GM18499 (cell line): ENCODE results near the gene C1QTNF6.

Experiments
- ATAC-seq: cut with Tn5 transposase; IDR thresholded peaks from one replicate; pipeline ENCODE4 v1.9.1; 2021; ENCODE audit warnings: moderate number of reproducible peaks; ENCODE audit not compliant: insufficient read depth, unreplicated experiment

C1QTNF6 gene

DNA sequence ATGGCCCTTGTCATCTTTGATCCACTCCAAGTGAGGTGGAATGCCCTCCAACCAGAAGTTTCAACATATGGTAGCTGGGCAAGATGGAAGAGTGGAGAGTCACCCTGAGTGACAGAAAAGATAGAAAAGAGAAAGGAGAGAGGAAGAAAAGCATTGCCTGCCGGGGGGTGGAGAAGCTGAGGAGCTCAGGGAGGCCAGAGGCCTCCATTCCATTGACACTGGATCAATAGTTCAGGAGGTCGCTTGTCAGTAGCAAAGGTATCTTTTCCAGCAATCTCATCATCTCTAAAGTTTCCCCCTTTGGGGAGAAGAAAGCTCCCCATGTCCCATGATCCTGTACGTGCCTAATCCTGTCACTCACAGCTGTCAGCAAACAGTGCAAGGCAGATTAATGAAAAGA, 6.7 kb upstream of the C1QTNF6 start:
- ATAC-seq = no peak

DNA sequence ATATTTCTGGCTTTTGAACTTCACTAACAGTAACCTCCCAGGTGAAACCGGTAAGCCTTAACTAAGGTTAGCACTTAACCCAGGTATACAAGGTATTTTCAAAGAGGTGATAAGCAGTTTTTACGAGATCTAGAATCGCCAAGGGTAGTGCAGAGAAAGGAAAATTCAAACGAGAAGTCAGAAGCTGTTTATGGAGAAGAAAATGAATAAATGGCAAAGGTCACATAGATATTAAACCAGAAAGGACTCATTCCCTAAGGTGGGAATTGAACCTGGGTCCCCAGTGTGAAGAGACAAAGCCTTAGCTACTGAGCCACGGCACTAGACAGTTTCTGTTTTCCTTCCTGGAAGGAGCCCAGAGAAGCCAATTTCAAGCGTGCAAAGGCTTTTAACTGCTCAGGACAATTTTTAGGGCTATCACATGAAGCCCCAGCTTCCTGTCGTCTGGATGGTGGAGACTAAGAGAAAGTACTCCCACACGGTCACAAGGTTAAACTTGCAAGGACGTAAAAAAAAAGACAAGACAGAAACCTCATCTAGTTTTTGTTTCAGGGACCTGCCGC, 5.7 kb upstream of the C1QTNF6 start:
- no peak for ATAC-seq

DNA sequence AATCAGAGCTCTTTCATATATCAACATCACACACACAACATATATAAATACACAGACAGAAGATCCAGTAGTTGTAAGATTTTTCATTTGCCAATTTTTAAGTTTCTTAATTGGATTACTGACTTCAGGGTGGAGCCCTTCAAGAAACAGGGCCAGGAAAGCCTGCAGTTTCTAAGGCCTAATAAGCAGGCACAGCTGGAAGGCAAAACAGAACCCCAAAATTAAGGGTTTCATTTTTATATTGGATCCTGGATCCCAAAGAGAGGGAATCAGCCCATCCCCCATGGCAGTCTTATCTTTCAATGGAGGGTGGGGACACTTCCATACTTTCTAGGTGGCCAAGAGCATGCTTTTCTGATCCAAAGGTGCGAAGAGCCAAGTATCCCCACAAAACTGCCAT, 4.7 kb upstream of the C1QTNF6 start:
- ATAC-seq = no peak

DNA sequence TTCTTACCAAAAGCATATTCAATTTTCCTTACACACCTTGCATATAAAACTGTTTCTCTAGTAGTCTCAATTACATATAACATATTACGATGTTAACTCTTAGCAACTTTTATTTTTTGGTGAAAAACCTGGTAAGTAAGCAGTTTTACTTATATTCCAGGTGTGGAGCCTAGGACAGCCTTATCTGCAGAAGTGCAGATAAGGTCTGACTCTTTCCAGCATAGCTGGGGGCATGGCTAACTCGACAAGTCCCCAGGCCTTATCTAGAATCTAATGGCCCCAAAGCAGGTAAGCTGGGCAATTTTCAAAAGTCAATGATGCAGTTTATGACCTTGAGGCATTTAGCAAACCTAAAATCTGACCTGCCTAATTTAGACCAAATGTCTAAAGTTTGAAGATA, 4.2 kb upstream of the C1QTNF6 start:
- no peak for ATAC-seq

DNA sequence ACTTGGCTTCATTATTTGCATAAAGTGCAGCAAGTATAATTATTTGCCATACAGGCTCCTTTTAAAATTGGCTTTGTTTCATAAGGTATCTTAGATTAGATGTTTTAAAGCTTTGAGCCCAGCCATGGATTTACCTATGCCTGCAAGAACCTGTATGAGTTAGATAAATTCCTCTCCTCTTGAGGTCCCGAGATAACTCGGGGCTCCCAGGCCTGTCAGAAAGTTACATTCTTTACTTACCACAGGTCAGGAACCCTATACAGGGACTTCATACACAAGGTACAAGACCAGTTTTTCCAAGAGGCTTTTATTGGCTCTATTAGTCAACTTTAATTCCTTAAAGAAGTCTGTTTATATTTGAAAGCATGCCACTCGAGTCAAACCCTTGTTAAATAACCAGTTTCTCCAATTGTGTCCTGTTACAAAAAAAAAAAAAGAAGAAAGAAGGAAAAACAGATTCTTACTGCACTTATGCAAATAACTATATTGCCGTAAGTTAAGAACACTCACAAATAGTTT, 2.3 kb upstream of the C1QTNF6 start:
- no peak for ATAC-seq

DNA sequence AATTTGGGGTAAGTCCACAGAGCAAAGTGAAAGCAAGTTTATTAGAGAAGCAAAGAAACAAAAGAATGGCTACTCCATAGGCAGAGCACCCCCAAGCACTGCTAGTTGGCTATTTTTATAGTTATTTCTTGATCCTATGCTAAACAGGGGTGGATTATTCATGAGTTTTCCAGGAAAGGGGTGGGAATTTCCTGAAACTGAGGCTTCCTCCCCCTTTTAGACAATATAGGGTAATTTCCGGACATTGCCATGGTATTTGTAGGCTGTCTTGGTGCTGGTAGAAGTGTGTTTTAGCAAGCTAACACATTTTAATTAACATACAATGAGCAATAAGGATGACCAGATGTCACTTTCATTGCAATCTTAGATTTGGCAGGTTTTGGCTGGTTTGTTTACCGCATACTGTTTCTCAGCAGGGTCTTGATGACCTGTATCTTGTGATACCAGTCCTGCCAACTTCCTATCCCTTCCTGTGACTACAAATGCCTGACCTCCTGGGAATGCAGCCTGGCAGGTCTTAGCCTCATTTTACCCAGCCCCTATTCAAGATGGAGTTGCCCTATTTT, 937 bp upstream of the C1QTNF6 start:
- no peak for ATAC-seq

DNA sequence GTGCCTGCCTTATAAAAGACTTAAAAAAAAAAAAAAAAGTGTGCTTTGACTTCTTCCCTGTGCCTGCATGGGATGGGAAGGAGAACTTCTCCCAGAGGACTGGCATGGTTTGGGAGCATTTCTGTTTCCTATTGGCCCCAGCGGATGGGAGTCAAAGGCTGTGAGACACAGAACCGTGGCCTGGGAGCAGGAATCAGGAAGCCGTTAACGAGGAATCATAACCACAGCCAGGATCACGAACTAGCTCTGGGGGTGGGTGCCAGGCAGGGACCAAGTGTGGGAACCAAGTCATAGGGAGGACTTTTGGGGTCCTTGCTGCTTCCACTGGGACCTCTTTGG, 526 bp downstream of the C1QTNF6 start:
- ATAC-seq = no peak

DNA sequence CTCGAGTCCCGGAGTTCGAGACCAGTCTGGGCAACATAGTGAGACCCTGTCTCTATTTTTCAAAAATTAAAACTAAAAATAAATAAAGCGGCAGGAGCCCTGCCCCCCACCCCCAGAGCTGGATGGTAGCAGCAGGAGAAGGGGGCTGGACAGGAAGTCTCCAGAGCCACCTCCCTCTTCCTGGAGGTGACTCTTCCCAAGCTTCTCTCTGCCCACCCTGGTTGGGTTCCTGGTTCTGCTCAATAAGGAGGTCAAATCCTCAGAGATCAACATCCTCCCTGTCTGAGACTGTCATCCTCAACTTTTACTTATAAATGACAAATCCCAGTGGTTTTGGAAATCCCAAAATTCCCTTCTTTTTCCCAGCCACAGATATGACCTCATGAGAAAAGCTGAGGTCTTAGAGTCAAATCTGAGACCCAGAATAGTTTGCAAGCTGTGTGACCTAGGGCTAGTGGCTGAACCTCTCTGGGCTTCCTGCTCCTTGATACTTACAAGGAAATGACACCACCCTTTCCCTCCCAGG, 987 bp downstream of the C1QTNF6 start:
- ATAC-seq = no peak

DNA sequence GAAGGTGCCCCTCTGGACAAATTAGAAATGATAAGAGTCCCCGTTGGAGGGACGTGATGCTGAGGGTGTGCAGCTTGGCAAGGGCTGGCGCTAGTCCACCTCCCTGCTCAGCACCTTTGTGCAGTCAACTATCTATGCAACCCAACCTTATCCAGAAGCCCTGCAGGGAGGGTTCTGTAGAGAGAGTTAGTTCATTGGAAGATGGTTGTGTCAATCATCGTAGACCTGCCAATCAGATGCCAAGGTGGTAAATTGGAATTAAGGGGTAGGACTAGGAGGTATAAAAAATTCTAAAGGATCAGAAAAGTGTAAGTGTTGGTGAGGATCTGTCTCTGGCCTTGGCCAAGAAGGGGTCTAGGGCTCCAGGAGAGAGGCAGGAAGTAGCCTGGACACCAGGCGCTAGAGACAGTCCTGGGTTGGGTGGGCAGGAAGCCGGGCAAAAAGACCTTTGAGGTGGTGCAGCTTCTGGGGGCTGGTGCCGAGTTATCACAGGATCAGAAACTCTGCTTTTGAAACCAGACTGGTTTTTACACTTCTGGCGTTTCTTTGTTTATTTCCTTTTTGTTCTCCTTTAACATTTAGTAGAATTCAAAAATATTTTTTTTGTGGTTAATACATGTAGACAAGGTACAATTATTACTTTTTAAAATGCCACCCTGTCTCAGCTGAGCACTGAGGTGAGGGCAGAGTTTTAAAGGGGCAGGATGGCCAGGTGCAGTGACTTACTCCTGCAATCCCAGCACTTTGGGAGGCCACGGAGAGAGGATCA, 1.6 kb downstream of the C1QTNF6 start:
- ATAC-seq = no peak

DNA sequence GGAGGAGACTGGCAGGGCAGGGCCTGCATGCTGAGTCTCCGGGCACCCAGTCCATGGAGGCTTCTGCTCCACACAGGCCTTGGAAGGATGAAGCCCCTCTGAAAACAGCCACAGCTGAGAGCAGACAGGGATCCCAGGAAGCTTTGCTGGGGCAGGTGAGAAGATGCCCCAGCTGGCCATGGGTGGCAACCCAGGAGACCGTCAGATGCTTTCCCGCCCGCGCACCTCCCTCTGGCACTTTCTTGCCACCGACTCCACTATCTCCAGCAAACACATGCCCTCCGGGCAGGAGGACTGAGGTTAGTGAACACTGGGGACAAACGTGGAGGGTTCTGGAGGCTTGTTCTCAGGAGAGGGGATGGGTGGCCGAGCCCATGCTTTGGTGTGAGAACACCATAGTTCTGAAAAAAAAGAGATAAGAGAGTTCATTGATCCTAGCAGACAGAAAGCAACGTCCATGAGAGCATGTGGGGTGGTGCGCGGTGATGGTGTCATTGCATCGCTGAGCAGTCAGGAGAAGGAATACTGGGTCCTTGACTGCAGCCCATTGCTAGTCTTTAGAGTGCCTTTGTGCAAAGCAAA, 2.3 kb downstream of the C1QTNF6 start:
- no peak for ATAC-seq

DNA sequence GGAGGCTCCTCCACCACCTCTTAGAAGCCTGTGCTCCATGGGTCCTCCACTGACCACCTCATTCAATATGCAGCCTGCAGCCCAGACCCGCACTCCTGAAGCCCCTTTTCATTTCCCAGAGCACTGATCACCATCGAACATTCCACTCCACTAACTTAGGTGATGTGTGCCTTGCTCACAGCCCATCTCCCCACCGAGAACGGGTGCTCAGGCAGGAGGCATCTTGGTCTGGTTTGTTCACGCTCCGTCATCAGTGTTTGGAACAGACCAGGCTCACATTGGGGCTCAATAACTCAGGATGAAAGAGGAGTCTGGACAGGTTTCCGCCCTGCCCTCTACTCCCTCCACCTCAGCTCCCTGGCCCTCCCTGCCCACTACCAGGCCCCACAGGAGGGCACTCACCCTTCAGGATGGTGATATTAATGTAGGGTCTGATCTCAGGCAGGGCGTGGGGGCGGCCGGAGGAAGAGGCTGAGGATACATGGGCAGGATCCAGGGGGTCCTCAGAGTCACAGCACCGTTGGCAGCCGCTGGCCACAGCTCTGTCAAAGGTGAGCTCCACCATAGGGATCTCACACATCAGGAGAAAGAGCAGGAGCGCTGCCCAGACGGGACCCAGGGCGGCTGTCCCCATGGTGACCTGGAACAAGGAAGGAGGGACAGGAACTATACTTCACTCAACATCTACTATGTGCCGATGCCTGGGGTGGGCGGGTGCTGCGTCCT, 3.1 kb downstream of the C1QTNF6 start:
- no peak for ATAC-seq

DNA sequence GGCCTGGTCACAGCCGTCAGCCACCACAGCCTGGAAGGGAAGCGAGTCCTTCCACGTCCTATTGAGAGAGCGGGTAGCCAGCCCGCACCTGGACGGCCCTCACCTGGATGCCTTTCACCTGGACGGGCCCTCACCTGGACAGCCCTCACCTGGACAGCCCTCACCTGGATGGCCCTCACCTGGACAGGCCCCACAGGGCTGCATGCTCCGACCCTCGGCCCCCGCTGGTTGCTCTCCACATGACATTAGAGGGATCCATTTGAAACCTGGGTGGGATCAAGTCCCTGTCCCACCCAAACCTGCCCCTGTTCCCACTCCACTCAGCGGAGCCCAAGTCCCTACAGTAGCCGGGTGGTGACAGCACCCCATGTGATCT, 3.7 kb downstream of the C1QTNF6 start:
- ATAC-seq = no peak

DNA sequence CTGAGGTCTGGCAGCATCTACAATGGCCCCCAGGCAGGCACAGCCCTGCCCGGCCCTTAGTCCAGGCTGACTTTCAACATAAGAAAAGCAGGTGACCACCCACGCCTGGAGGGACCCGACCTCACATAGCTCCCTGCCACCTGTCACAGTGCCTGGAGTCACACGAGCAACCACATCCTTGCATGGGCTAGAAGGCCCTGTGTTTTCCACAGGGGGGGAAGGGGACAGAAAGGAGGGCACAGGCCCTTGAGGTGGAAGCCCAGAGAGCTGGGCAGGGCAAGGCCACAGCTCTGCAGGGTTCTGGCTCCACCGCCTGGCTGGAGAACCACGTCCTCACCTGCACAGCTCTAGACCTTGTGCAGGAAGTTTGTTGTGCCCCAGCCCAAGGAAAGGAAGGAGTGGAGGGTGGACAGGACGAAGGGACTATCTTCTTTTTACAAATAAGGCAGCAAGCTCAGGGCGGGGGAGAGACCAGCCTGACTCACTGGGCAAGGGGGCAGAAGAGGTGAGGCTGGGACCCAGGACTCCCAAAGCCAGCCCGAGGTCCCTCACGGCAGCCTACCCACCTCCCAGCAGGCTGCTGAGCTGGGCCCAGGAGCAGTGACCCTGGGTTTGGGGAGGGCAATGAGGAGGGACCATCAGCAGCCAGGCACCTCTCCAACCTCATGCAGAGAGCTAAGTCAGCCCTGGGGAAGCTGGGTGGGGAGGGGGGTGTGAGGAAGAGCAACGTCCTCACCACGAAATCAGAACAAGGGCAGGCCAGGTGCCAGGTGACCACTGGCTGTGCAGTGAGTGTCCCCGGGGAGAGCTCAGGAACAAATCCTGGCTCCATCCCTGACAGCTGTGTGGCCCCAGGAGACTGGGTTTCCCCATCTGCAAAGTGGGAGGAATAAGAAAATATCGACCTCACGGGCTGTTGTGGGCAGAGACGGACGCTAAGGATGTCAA, 4.3 kb downstream of the C1QTNF6 start:
- no peak for ATAC-seq

DNA sequence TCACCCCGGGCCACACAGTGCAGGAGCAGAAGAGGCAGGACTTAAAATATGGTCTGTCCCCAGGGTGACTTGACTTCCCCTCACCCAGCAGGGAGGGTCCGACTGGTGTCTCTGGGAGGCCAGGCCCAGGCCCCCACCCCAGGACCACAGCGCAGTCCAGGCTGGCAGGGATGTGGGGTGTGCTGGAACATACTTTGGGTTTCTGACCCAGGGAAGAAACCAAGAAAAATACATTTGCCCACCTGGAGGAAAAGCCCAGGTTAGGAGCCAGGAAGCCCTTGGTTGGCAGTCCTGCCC, 5.2 kb downstream of the C1QTNF6 start:
- ATAC-seq = no peak

DNA sequence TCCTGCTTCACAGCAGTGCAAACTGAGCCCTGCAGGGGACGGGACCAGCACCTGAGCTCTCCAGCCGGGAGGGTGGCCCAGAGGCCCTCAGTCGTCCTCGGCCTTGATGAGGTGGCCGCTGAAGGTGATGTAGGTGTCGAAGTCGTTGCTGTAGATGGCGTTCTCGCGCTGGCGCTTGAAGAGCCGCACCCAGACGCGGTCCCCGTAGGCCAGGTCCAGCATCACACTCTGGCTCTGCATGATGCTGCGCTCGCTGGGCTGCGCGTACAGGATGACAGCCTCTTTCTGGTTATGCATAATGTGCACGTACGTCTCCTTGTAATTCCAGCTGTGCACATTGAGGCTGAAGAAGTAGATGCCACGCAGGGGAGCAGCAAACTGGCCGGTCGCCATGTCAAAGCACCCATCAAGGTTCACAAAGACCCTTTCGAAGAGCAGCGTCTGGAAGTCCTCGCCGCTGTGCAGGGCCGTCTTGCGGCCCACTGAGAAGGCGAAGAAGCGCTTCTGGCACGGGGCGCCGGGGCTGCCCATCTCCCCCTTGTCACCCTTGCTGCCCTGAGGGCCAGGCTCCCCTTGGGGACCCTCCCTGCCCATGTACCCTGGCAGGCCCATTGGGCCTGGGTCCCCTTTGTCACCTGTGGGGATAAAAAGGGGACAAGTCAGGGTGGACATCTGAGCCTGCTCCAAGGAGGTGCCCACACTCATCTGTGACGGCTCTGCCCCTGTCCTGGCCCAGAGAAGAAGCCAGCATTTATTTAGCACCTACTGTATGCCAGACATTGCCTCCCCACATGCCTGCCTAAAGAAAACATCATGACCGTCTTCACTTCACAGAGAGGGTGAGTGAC, 5.7 kb downstream of the C1QTNF6 start:
- no peak for ATAC-seq

DNA sequence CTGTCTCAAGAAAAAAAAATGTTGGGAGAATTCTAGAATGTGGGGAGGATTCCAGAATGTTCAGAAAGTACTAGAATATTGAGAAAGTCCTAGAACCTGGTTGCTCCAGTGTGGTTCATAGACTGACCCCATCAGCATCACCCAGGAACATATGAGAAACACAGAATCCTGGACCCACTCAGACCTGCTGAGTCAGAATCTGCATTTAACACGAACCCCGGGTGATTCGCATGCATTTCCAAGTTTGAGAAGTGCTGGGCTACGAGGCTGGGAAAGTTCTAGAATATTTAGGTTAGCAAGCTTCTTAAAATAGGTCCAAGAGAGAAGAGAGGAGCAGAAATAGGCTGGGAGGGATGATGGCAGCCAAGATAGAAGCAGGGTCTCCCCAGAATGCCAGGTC, 6.4 kb downstream of the C1QTNF6 start:
- ATAC-seq = no peak

DNA sequence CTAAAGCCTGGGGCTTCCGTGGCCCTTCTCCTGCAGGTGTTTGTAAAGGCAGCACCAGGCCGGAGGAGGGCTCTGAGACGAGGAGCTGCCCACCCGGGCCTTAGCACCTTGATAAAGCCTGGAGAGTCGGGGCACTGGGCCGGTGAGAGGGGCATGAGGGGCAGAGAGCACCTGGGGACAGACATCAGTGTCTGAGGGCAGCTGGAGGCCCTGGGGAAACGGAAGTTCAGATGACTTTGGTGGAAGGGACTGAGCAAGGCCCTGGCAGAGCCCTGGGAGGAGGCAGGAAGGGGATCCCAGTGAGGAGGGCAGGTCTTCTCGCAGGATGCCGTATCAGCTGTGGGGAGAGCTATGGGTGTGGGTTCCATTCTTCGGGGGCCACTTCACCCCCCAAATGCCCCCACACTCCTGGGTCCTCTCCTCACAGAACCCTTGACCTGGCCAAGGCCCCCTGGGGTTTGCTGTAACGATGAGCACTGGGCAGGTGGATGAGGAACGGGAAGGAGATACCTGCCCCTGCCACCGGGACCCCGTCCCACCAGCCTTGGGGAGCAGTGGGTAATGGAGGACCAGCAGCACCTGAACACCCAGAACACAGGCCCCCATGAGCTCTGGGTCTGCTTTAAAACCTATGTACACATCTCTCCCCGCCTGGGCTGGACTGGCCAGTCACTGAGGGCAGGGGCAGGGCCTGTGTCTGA, 7.4 kb downstream of the C1QTNF6 start:
- ATAC-seq = no peak

DNA sequence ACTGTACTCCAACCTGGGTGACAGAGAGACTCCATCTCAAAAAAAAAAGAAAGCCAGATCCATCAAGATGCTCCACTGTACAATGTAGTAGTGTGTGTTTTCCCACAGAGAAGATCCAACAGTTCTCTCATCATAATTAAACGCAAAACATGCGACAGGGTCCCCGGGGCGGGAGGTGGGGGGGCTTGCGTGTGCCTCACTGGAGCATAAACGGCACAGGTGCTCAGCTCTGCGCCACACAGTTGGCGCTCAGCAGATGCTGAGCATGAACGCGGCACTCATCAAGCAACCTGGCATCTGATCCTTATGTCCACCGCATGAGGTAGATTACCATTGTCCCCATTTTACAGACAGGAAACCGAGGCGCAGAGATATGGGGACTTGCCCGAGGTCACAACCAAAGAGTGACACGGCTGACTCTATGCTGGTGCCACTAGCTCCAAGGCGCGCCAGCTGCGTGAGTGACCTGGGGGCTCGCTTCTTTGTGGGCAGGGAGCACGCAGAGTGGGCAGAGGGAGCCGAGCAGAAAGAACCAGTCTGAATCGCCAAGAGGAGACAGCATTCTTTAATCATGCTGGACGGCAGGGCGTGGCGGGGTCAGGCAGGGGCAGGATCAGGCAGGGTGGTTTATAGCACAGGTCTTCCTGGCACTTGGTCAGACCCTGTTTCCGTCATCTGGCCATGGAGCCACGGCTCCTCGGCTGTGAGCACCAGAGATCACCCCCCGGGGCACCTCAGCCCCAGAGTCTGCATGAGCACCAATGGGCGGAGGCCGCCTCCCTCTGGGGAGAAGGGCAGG, 8.2 kb downstream of the C1QTNF6 start:
- no peak for ATAC-seq
